CD14-positive monocyte (primary cell): ENCODE measurements around the gene CYP2W1. TPM values are rescaled to one million over a fixed set of nuclear protein-coding genes. Genes with fewer than 3 reads are reported as not detected.

ENCODE experiments used
- DNase-seq, 3 donors: peaks; one replicate each; pipeline ENCODE4 v3.0.0-alpha.2; 2011 to 2022
- H2AFZ ChIP-seq: 2 replicates; pipeline ENCODE4 v1.6.0; 2012; ENCODE audit warnings: mild to moderate bottlenecking, low read depth, low read length, inconsistent platforms; ENCODE audit not compliant: insufficient read depth, poor library complexity, severe bottlenecking
- H3K27ac ChIP-seq, 2 donors: 1 replicate in 1 of 2; 2 replicates in 1 of 2; pipeline ENCODE4 v1.5.1; 2012 to 2013; ENCODE audit warnings: low read length in 2 of 2, control low read depth in 1 of 2, inconsistent platforms in 1 of 2, low read depth in 1 of 2, mild to moderate bottlenecking in 1 of 2
- H3K27me3 ChIP-seq, 2 donors: one replicate each; pipeline versions ENCODE4 v1.6.0 to v1.6.1; 2011 to 2013; ENCODE audit warnings: low read length in 2 of 2; ENCODE audit not compliant: control insufficient read depth in 2 of 2, insufficient read depth in 2 of 2
- H3K36me3 ChIP-seq, 2 donors: replicated peaks in 1 of 2; 1 replicate in 1 of 2; 2 replicates in 1 of 2; pipeline versions ENCODE4 v1.5.1 to v1.6.1; 2012 to 2013; ENCODE audit warnings: low read length in 2 of 2, control low read depth in 1 of 2, inconsistent platforms in 1 of 2, mild to moderate bottlenecking in 1 of 2; ENCODE audit not compliant: insufficient read depth in 2 of 2, control insufficient read depth in 1 of 2
- H3K4me1 ChIP-seq, 2 donors: 1 replicate in 1 of 2; 2 replicates in 1 of 2; pipeline versions ENCODE4 v1.5.1 to v1.6.1; 2012 to 2013; ENCODE audit warnings: low read length in 2 of 2, control low read depth in 1 of 2, inconsistent platforms in 1 of 2, mild to moderate bottlenecking in 1 of 2, moderate library complexity in 1 of 2; ENCODE audit not compliant: insufficient read depth in 2 of 2, control insufficient read depth in 1 of 2
- H3K4me2 ChIP-seq: replicated peaks from 2 replicates; pipeline ENCODE3; 2012; ENCODE audit warnings: low read length, moderate library complexity, mild to moderate bottlenecking; ENCODE audit not compliant: poor library complexity, severe bottlenecking; ENCODE audit errors: extremely low read depth
- H3K4me3 ChIP-seq, 3 experiments: fragments of 200-600 bp in 1 of 3; sonication (generic) in 1 of 3; replicated peaks in 1 of 3; 1 replicate in 2 of 3; 2 replicates in 1 of 3; pipeline ENCODE4 v1.5.1; 2011 to 2013; ENCODE audit warnings: low read length in 3 of 3, mild to moderate bottlenecking in 3 of 3, control low read depth in 2 of 3, low read depth in 2 of 3, inconsistent platforms in 1 of 3, moderate library complexity in 1 of 3
- H3K79me2 ChIP-seq: 2 replicates; pipeline ENCODE4 v1.6.0; 2012; ENCODE audit warnings: mild to moderate bottlenecking, control low read depth, inconsistent platforms, low read length, moderate library complexity; ENCODE audit not compliant: insufficient read depth
- H3K9ac ChIP-seq: 2 replicates; pipeline ENCODE4 v1.6.0; 2017; ENCODE audit warnings: low read length, mild to moderate bottlenecking; ENCODE audit not compliant: insufficient read depth, poor library complexity, severe bottlenecking
- H3K9me3 ChIP-seq, 2 donors: replicated peaks in 1 of 2; 1 replicate in 1 of 2; 2 replicates in 1 of 2; pipeline versions ENCODE4 v1.5.1 to v1.6.1; 2012 to 2013; ENCODE audit warnings: low read length in 2 of 2, control low read depth in 1 of 2; ENCODE audit not compliant: control insufficient read depth in 1 of 2, insufficient read depth in 1 of 2
- H4K20me1 ChIP-seq: 2 replicates; pipeline ENCODE4 v1.6.0; 2012; ENCODE audit warnings: mild to moderate bottlenecking, low read length, control low read depth, moderate library complexity; ENCODE audit not compliant: insufficient read depth
- H3K27ac Mint-ChIP-seq, 7 donors: one replicate each; pipeline ENCODE4 v1.8.0; 2020; ENCODE audit warnings: mild to moderate bottlenecking in 7 of 7, mixed read lengths in 7 of 7, moderate library complexity in 6 of 7, inconsistent platforms in 2 of 7
- H3K27me3 Mint-ChIP-seq, 3 donors: one replicate each; pipeline ENCODE4 v1.8.0; 2021 to 2022; ENCODE audit warnings: low read depth in 3 of 3, mild to moderate bottlenecking in 3 of 3, mixed read lengths in 3 of 3, moderate library complexity in 3 of 3, inconsistent platforms in 1 of 3
- H3K36me3 Mint-ChIP-seq, 2 donors: one replicate each; pipeline ENCODE4 v1.8.0; 2020; ENCODE audit warnings: mixed read lengths in 2 of 2, inconsistent platforms in 1 of 2, mild to moderate bottlenecking in 1 of 2
- H3K4me1 Mint-ChIP-seq: one replicate; pipeline ENCODE4 v1.8.0; 2020; ENCODE audit warnings: mild to moderate bottlenecking, mixed read lengths
- H3K4me3 Mint-ChIP-seq, 2 donors: one replicate each; pipeline ENCODE4 v1.8.0; 2020; ENCODE audit warnings: mild to moderate bottlenecking in 2 of 2, mixed read lengths in 2 of 2, moderate library complexity in 1 of 2
- H3K9me3 Mint-ChIP-seq, 7 donors: one replicate each; pipeline ENCODE4 v1.8.0; 2020 to 2022; ENCODE audit warnings: mixed read lengths in 7 of 7, mild to moderate bottlenecking in 6 of 7, moderate library complexity in 6 of 7, inconsistent platforms in 2 of 7
- CTCF ChIP-seq: fragments of 200-600 bp; IDR thresholded peaks from one replicate; pipeline ENCODE4 v1.8.0; 2022; ENCODE audit warnings: antibody characterized with exemption, mild to moderate bottlenecking
- WGBS: methylation state at CpG from one replicate; pipeline ENCODE4 v1.1.5; 2013; ENCODE audit warnings: missing lambda C conversion rate; ENCODE audit not compliant: insufficient coverage; 5-methylcytosine and 5-hydroxymethylcytosine counted together
- intact Hi-C, 2 donors: fragments of 100-400 bp; cut with micrococcal nuclease; formaldehyde crosslinking; loops; one replicate each; pipeline versions ENCODE4 v1.15.0 to v1.15.1; 2023
- polyA plus RNA-seq, 3 donors: library from polyadenylated mRNA; depleted of rRNA in 1 of 3; unstranded in 2 of 3; stranded (reverse) in 1 of 3; fragments of 300-500 nt in 2 of 3; fragments of >200 nt in 1 of 3; fragmentation: Illumina TruSeq in 2 of 3; gene quantifications; 1 replicate in 2 of 3; 2 replicates in 1 of 3; pipeline ENCODE4 v1.2.3, GENCODE V29; 2012 to 2021

Gene CYP2W1
- polyA plus RNA-seq, 3 donors: not detected

GRCh38 chr7:978049-978346 is 5.0 kb upstream of the CYP2W1 start:
- H3K27me3 Mint-ChIP-seq: peaks cover 0 to 5% (median 3%) of the 10 kb centered on the region in 3 donors
- H3K9me3 Mint-ChIP-seq: peaks cover 0 to 1% (median 0%) of the 10 kb centered on the region in 7 donors
- no peak overlapping the region for H3K4me3 Mint-ChIP-seq
- Histone ChIP-seq H3K27me3 (no peaks in the 10 kb centered on the region), H3K4me1 (peaks cover 18 to 19% of the 10 kb centered on the region in 2 donors), H3K9me3 (no peaks in the 10 kb centered on the region), H3K79me2 (peaks cover 24% of the 10 kb centered on the region), H2AFZ (no peak overlapping the region), H3K36me3 (peaks cover 5% of the 10 kb centered on the region in 2 donors), H3K27ac (no peak overlapping the region), H3K4me3 (no peak overlapping the region), H3K9ac (no peak overlapping the region), H4K20me1 (peaks cover 19% of the 10 kb centered on the region), H3K4me2 (no peak overlapping the region)
- 100% methylated on average over 3 of the region's 7 CpGs for WGBS
- intact Hi-C loops: loop anchor here (5.0 to 10.0 kb wide), 3 partner anchors 157 to 184 kb away; partner anchors contain the start of gene ZFAND2A (in 1 of the 2)
- peaks cover 4 to 5% of the 10 kb centered on the region in 2 donors for H3K36me3 Mint-ChIP-seq
- H3K27ac Mint-ChIP-seq: no peak overlapping the region
- TF ChIP-seq CTCF: no peak
- peaks cover 17% of the 10 kb centered on the region for H3K4me1 Mint-ChIP-seq
- DNase-seq: no peak

GRCh38 chr7:978416-979091 is 4.4 kb upstream of the CYP2W1 start:
- Mint-ChIP-seq H3K27me3 (peaks cover 0 to 5% (median 3%) of the 10 kb centered on the region in 3 donors), H3K36me3 (no peaks in the 10 kb centered on the region), H3K4me1 (peaks cover 11% of the 10 kb centered on the region), H3K4me3 (no peak overlapping the region), H3K9me3 (peaks cover 0 to 1% (median 0%) of the 10 kb centered on the region in 7 donors), H3K27ac (no peak overlapping the region)
- Histone ChIP-seq H3K4me3 (no peak overlapping the region), H3K4me1 (peaks cover 13% of the 10 kb centered on the region in 2 donors), H3K27ac (no peak overlapping the region), H4K20me1 (peaks cover 14% of the 10 kb centered on the region), H3K9me3 (no peaks in the 10 kb centered on the region), H3K9ac (no peak overlapping the region), H3K27me3 (no peaks in the 10 kb centered on the region), H2AFZ (no peak overlapping the region), H3K79me2 (peaks cover 18% of the 10 kb centered on the region), H3K4me2 (no peak overlapping the region), H3K36me3 (no peaks in the 10 kb centered on the region)
- intact Hi-C loops: loop anchor here (5.0 to 10.0 kb wide), 3 partner anchors 156 to 184 kb away; partner anchors contain the start of gene ZFAND2A (in 1 of the 2)
- TF ChIP-seq CTCF: no peak
- no peak for DNase-seq
- WGBS: 96% methylated on average over 24 of the region's 24 CpGs
